ENCODE data around the gene BCO1.
A peak's percentile ranks its signal among the peaks of the same experiment; 100 is the strongest.

BCO1 gene

DNA sequence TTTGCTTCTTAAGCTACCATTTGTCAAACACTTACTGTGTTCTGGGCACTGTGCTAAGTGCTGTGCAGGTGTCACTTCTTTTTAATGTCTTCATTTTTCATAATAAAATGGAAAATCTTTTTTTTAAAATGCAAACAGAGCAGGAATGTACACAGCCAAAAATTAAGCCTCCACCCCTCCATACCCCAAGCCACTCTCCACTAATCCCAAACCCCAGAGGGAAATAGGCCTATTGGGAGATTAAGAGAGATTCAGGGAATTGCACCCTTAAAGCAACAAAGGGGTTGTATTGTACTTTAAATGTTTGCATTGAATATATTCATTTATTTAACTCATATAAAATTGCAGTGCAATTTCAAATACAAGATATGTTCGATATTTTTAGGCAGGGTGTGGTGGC lies 47.7 kb downstream of the BCO1 start:
- TF ChIP-seq CTCF (IDR thresholded peaks at IDR 0.05; ENCODE audit: low read depth, low read length, missing control alignments), result no peak
- no peak overlapping the region for H3K27ac ChIP-seq
- in situ Hi-C loops (cut with HindIII; ENCODE audit: low pct_ligation_motif_present, low sequenced_read_pairs), result no loop called here
- no peaks in the 10 kb centered on the region for H3K27me3 ChIP-seq (replicated peaks)
- no peak for DNase-seq
- H3K4me3 ChIP-seq (ENCODE audit: low read depth, low read length), result no peak overlapping the region
- H3K36me3 ChIP-seq (replicated peaks), result no peaks in the 10 kb centered on the region

DNA sequence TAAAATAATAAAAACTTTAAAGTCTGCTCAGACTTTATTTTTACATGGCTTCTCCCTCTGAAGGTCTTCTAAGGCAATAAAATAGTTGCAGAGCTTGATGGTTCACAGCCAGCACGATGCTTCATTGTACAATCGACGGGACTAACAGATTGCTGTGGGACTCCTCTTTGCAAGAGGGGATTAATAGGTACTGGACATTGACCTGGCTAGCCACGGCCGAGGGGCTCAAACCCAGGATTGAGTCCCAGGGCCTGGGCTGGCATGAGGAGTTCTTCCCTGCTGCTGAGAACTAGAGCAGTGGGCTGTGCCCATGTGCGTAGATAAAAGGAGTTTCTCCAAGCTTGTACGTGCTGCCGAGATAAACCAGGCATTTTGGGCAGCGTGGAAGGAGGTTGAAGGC lies 52.6 kb downstream of the BCO1 start:
- in situ Hi-C loops (cut with HindIII; ENCODE audit: low pct_ligation_motif_present, low sequenced_read_pairs), result no loop called here
- no peak overlapping the region for H3K27ac ChIP-seq
- H3K27me3 ChIP-seq (replicated peaks), result no peaks in the 10 kb centered on the region
- no peak for TF ChIP-seq CTCF (IDR thresholded peaks at IDR 0.05; ENCODE audit: low read depth, low read length, missing control alignments)
- no peak overlapping the region for H3K4me3 ChIP-seq (ENCODE audit: low read depth, low read length)
- no peak for DNase-seq
- H3K36me3 ChIP-seq (replicated peaks), result no peaks in the 10 kb centered on the region

GRCh38 chr16:81292936-81293335 lies 54.4 kb downstream of the BCO1 start:
- no peaks in the 10 kb centered on the region for H3K27me3 ChIP-seq (replicated peaks)
- H3K4me3 ChIP-seq (ENCODE audit: low read depth, low read length), result no peak overlapping the region
- no peak for TF ChIP-seq CTCF (IDR thresholded peaks at IDR 0.05; ENCODE audit: low read depth, low read length, missing control alignments)
- no peak for DNase-seq
- H3K27ac ChIP-seq, result no peak overlapping the region
- in situ Hi-C loops (cut with HindIII; ENCODE audit: low pct_ligation_motif_present, low sequenced_read_pairs), result no loop called here
- H3K36me3 ChIP-seq (replicated peaks), result no peaks in the 10 kb centered on the region

GRCh38 chr16:81293909-81294802 lies 55.7 kb downstream of the BCO1 start:
- peak; percentile 13 for DNase-seq
- in situ Hi-C loops (cut with HindIII; ENCODE audit: low pct_ligation_motif_present, low sequenced_read_pairs), result no loop called here
- no peak for TF ChIP-seq CTCF (IDR thresholded peaks at IDR 0.05; ENCODE audit: low read depth, low read length, missing control alignments)

DNA sequence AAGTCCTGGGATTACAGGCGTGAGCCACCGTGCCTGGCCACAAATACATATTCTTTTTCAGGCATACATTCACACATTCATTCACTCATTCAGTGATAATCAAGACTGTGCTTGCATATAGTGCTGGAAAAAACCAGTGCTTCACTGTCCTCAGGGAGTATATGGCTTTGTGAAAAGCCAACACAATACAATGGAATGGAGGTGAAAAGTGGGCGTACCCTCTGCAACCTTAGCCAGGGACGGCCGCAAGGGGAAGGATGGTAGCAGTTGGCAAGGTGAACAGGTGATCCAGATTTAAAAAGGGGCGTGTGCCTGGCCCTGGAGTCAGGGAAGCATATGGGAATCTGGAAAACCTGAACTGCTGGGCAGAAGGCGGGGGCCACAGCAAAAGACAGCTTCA lies 58.1 kb downstream of the BCO1 start:
- no peak for TF ChIP-seq CTCF (IDR thresholded peaks at IDR 0.05; ENCODE audit: low read depth, low read length, missing control alignments)
- no peak for DNase-seq
- Histone ChIP-seq H3K36me3 (replicated peaks) (no peaks in the 10 kb centered on the region), H3K27ac (no peak overlapping the region), H3K27me3 (replicated peaks) (no peaks in the 10 kb centered on the region), H3K4me3 (ENCODE audit: low read depth, low read length) (no peak overlapping the region)
- in situ Hi-C loops (cut with HindIII; ENCODE audit: low pct_ligation_motif_present, low sequenced_read_pairs), result no loop called here

More at GRCh38 chr16:81293909-81294802, 55.7 kb downstream of the BCO1 start:
- H3K27ac ChIP-seq, result no peak overlapping the region
- no peaks in the 10 kb centered on the region for H3K27me3 ChIP-seq (replicated peaks)
- H3K36me3 ChIP-seq (replicated peaks), result no peaks in the 10 kb centered on the region
- no peak overlapping the region for H3K4me3 ChIP-seq (ENCODE audit: low read depth, low read length)
